OCI-LY7 (cell line): ENCODE results near the gene GJC2.

Experiments used
- EZH2phosphoT487 ChIP-seq: fragments of 200-600 bp; sonication (generic); IDR thresholded peaks from 2 replicates; pipeline ENCODE4 v1.6.1; 2018; ENCODE audit warnings: low read depth, borderline replicate concordance, mild to moderate bottlenecking, mixed run types, antibody characterized with exemption, low read length, moderate library complexity, mixed read lengths
- TF ChIP-seq, protein P1 (sequence below): fragments of 200-600 bp; sonication (generic); conservative IDR thresholded peaks from 2 replicates; pipeline ENCODE4 v1.5.1; 2014; ENCODE audit warnings: mild to moderate bottlenecking, antibody characterized with exemption, low read length, moderate library complexity, mixed read lengths

DNA sequence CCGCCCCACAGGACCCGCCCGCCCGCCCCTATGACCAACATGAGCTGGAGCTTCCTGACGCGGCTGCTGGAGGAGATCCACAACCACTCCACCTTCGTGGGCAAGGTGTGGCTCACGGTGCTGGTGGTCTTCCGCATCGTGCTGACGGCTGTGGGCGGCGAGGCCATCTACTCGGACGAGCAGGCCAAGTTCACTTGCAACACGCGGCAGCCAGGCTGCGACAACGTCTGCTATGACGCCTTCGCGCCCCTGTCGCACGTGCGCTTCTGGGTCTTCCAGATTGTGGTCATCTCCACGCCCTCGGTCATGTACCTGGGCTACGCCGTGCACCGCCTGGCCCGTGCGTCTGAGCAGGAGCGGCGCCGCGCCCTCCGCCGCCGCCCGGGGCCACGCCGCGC, 8.0 kb downstream of the GJC2 start:
- TF ChIP-seq, protein P1, sequence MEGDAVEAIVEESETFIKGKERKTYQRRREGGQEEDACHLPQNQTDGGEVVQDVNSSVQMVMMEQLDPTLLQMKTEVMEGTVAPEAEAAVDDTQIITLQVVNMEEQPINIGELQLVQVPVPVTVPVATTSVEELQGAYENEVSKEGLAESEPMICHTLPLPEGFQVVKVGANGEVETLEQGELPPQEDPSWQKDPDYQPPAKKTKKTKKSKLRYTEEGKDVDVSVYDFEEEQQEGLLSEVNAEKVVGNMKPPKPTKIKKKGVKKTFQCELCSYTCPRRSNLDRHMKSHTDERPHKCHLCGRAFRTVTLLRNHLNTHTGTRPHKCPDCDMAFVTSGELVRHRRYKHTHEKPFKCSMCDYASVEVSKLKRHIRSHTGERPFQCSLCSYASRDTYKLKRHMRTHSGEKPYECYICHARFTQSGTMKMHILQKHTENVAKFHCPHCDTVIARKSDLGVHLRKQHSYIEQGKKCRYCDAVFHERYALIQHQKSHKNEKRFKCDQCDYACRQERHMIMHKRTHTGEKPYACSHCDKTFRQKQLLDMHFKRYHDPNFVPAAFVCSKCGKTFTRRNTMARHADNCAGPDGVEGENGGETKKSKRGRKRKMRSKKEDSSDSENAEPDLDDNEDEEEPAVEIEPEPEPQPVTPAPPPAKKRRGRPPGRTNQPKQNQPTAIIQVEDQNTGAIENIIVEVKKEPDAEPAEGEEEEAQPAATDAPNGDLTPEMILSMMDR = no peak
- TF ChIP-seq EZH2phosphoT487 = no peak
